Trophoblast cell (in vitro differentiated cells and primary cell): ENCODE data around the gene TEX44.
"Not testable (repeated sequence)": the region's sequence is repeated elsewhere in the genome, so short reads cannot be mapped to it uniquely, and the experiment has no call there.

ENCODE experiments used
- DNase-seq, 2 donors: peaks; one replicate each; pipeline ENCODE4 v3.0.0-alpha.2; 2016
- H2AFZ ChIP-seq: 2 replicates; pipeline ENCODE4 v1.6.1; 2013; ENCODE audit warnings: low read length, moderate library complexity, mild to moderate bottlenecking; ENCODE audit not compliant: insufficient read depth, poor library complexity
- H2AK5ac ChIP-seq: 2 replicates; pipeline ENCODE4 v1.6.1; 2013; ENCODE audit warnings: mild to moderate bottlenecking, low read length
- H2BK120ac ChIP-seq: 2 replicates; pipeline ENCODE4 v1.6.1; 2013; ENCODE audit warnings: low read length, mild to moderate bottlenecking, moderate library complexity; ENCODE audit not compliant: insufficient read depth, poor library complexity
- H2BK12ac ChIP-seq: 2 replicates; pipeline ENCODE4 v1.6.1; 2013; ENCODE audit warnings: mild to moderate bottlenecking, low read length, moderate library complexity
- H2BK5ac ChIP-seq: 2 replicates; pipeline ENCODE4 v1.6.1; 2013; ENCODE audit warnings: low read length, low read depth, moderate library complexity, mild to moderate bottlenecking; ENCODE audit not compliant: poor library complexity
- H3K14ac ChIP-seq: 2 replicates; pipeline ENCODE4 v1.6.1; 2013; ENCODE audit warnings: mild to moderate bottlenecking, low read length
- H3K18ac ChIP-seq: 2 replicates; pipeline ENCODE4 v1.6.1; 2013; ENCODE audit warnings: mild to moderate bottlenecking, low read length
- H3K23ac ChIP-seq: 2 replicates; pipeline ENCODE4 v1.6.1; 2013; ENCODE audit warnings: low read length
- H3K27ac ChIP-seq: 2 replicates; pipeline ENCODE4 v1.5.1; 2013; ENCODE audit warnings: low read depth, mild to moderate bottlenecking, inconsistent platforms, low read length, moderate library complexity
- H3K27me3 ChIP-seq: 2 replicates; pipeline ENCODE4 v1.6.1; 2013; ENCODE audit warnings: inconsistent platforms, mild to moderate bottlenecking, low read length, moderate library complexity; ENCODE audit not compliant: insufficient read depth
- H3K36me3 ChIP-seq, 2 experiments: 1 replicate in 1 of 2; 2 replicates in 1 of 2; pipeline ENCODE4 v1.6.1; 2013; ENCODE audit warnings: low read length in 2 of 2, mild to moderate bottlenecking in 2 of 2, moderate library complexity in 1 of 2; ENCODE audit not compliant: insufficient read depth in 2 of 2, control insufficient read depth in 1 of 2
- H3K4ac ChIP-seq: 2 replicates; pipeline ENCODE4 v1.6.1; 2013; ENCODE audit warnings: low read depth, mild to moderate bottlenecking, low read length, moderate library complexity
- H3K4me1 ChIP-seq, 2 experiments: 1 replicate in 1 of 2; 2 replicates in 1 of 2; pipeline ENCODE4 v1.6.1; 2013; ENCODE audit warnings: low read length in 2 of 2, mild to moderate bottlenecking in 2 of 2, moderate library complexity in 1 of 2; ENCODE audit not compliant: insufficient read depth in 2 of 2, control insufficient read depth in 1 of 2
- H3K4me2 ChIP-seq: 2 replicates; pipeline ENCODE4 v1.6.1; 2013; ENCODE audit warnings: inconsistent platforms, mild to moderate bottlenecking, low read length, moderate library complexity
- H3K4me3 ChIP-seq: 2 replicates; pipeline ENCODE4 v1.5.1; 2013; ENCODE audit warnings: mild to moderate bottlenecking, low read depth, low read length, inconsistent platforms
- H3K79me1 ChIP-seq: one replicate; pipeline ENCODE4 v1.6.1; 2013; ENCODE audit warnings: low read length
- H3K79me2 ChIP-seq: 2 replicates; pipeline ENCODE4 v1.6.1; 2013; ENCODE audit warnings: low read length, mild to moderate bottlenecking; ENCODE audit not compliant: control insufficient read depth, insufficient read depth, poor library complexity
- H3K9ac ChIP-seq: 2 replicates; pipeline ENCODE4 v1.6.1; 2013; ENCODE audit warnings: mild to moderate bottlenecking, low read length
- H3K9me3 ChIP-seq: 2 replicates; pipeline ENCODE4 v1.6.1; 2013; ENCODE audit warnings: low read depth, mild to moderate bottlenecking, control low read depth, inconsistent platforms, low read length; ENCODE audit not compliant: insufficient read depth
- H4K12ac ChIP-seq: 2 replicates; pipeline ENCODE4 v1.6.1; 2013; ENCODE audit warnings: low read depth, mild to moderate bottlenecking, low read length, moderate library complexity
- H4K8ac ChIP-seq: 2 replicates; pipeline ENCODE4 v1.6.1; 2013; ENCODE audit warnings: low read depth, mild to moderate bottlenecking, low read length, moderate library complexity
- H4K91ac ChIP-seq: one replicate; pipeline ENCODE4 v1.6.1; 2013; ENCODE audit warnings: low read depth, mild to moderate bottlenecking, low read length, moderate library complexity
- WGBS: extraction: QIAGEN DNeasy Blood & Tissue Kit; methylation state at CpG from one replicate; pipeline ENCODE4 v1.1.7; 2013; ENCODE audit warnings: missing lambda C conversion rate; ENCODE audit not compliant: insufficient read length, insufficient coverage; ENCODE audit errors: extremely low coverage; 5-methylcytosine and 5-hydroxymethylcytosine counted together

TEX44 gene

DNA sequence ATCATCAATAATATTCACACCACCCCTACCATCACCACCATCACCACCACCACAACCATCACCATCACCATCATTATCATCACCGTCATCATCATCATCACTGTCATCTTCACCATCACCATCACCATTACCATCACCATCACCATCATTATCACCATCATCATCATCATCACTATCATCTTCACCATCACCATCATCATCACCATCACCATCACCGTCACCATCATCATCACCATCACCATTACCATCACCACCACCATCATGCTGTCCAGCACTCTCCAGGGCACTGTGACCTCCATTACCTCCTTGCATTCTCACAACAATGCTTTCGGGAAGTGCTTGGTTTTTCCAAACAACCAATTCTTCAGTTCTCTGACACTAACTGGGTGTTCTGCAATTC is 13.1 kb upstream of the TEX44 start:
- no peak overlapping the region for H4K91ac ChIP-seq
- WGBS: 100% methylated on average over 1 of the region's 3 CpGs
- no peaks in the 10 kb centered on the region for H3K79me2 ChIP-seq

DNA sequence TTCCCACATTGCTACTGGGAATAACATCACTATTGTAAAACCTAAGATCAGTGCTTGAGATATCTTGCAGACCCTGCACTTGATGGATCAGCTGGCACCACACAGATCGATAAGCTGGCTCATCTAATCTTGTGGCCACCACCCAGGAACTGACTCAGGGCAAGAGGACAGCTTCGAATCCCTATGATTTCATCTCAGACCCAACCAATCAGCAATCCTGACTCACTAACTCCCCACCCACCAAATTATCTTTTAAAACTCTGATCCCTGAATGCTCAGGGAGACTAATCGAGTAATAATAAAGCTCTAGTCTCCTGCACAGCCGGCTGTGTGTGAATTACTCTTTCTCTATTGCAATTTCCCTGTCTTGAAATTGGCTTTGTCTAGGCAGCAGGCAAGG is 11.3 kb upstream of the TEX44 start:
- Histone ChIP-seq H2BK120ac (no peak overlapping the region), H3K14ac (no peak overlapping the region), H3K27ac (no peak overlapping the region), H3K18ac (no peak overlapping the region), H2AFZ (no peak overlapping the region), H3K4ac (no peak overlapping the region), H2BK12ac (no peak overlapping the region), H3K79me1 (peaks cover 6% of the 10 kb centered on the region), H3K36me3 (no peaks in the 10 kb centered on the region), H4K8ac (no peak overlapping the region), H3K4me2 (no peak overlapping the region), H2AK5ac (no peak overlapping the region), H3K23ac (no peak overlapping the region), H4K12ac (no peak overlapping the region), H4K91ac (no peak overlapping the region), H3K9me3 (no peaks in the 10 kb centered on the region), H3K4me3 (no peak overlapping the region), H3K4me1 (peaks cover 3 to 6% of the 10 kb centered on the region in 2 experiments), H3K27me3 (no peaks in the 10 kb centered on the region), H3K9ac (no peak overlapping the region), H2BK5ac (no peak overlapping the region), H3K79me2 (no peaks in the 10 kb centered on the region)
- no CpG with 5 or more reads among the region's 4 CpGs for WGBS
- DNase-seq: no peak

More for the DNA sequence above, 13.1 kb upstream of the TEX44 start:
- Histone ChIP-seq H3K18ac (no peak overlapping the region), H3K27me3 (no peaks in the 10 kb centered on the region), H3K79me1 (peaks cover 10% of the 10 kb centered on the region), H3K4ac (no peak overlapping the region), H2BK120ac (no peak overlapping the region), H4K8ac (no peak overlapping the region), H3K36me3 (no peaks in the 10 kb centered on the region), H2BK12ac (no peak overlapping the region), H3K27ac (no peak overlapping the region), H3K9me3 (no peaks in the 10 kb centered on the region), H3K23ac (peak overlapping the region; percentile 42), H3K4me1 (peaks cover 5 to 8% of the 10 kb centered on the region in 2 experiments), H4K12ac (no peak overlapping the region), H3K4me2 (no peak overlapping the region), H3K9ac (peak overlapping the region; percentile 54), H2BK5ac (no peak overlapping the region), H3K4me3 (peak overlapping the region; percentile 48), H3K14ac (no peak overlapping the region), H2AFZ (no peak overlapping the region), H2AK5ac (no peak overlapping the region)
- DNase-seq: no peak

- Histone ChIP-seq H3K9me3 (no peaks in the 10 kb centered on the region), H3K23ac (no peak overlapping the region)
- no CpG with 5 or more reads among the region's 11 CpGs for WGBS
Measured at GRCh38 chr2:231583982-231584381, 8.7 kb upstream of the TEX44 start.

GRCh38 chr2:231587744-231588143 is 4.9 kb upstream of the TEX44 start:
- H4K8ac ChIP-seq, H4K91ac ChIP-seq, H3K79me2 ChIP-seq, H3K4ac ChIP-seq, H3K27me3 ChIP-seq, H3K4me3 ChIP-seq, H4K12ac ChIP-seq, H3K4me1 ChIP-seq, H3K79me1 ChIP-seq, H3K4me2 ChIP-seq, H3K18ac ChIP-seq, H2BK12ac ChIP-seq, H3K36me3 ChIP-seq, H2BK5ac ChIP-seq, H3K9ac ChIP-seq, H2AK5ac ChIP-seq, H3K14ac ChIP-seq, H2AFZ ChIP-seq, H2BK120ac ChIP-seq, DNase-seq, H3K9me3 ChIP-seq, H3K27ac ChIP-seq, H3K23ac ChIP-seq: not testable (repeated sequence)
- WGBS: no CpG with 5 or more reads among the region's 1 CpG

More at GRCh38 chr2:231583982-231584381, 8.7 kb upstream of the TEX44 start:
- Histone ChIP-seq H2AFZ (no peak overlapping the region), H4K91ac (no peak overlapping the region), H3K79me2 (no peaks in the 10 kb centered on the region), H3K79me1 (no peaks in the 10 kb centered on the region), H3K18ac (no peak overlapping the region), H2BK12ac (no peak overlapping the region), H3K4ac (no peak overlapping the region), H3K27ac (no peak overlapping the region), H2AK5ac (no peak overlapping the region), H4K12ac (no peak overlapping the region), H3K36me3 (no peaks in the 10 kb centered on the region), H3K27me3 (no peaks in the 10 kb centered on the region), H3K9ac (no peak overlapping the region), H3K14ac (no peak overlapping the region), H2BK5ac (no peak overlapping the region), H3K4me1 (no peaks in the 10 kb centered on the region), H2BK120ac (no peak overlapping the region), H4K8ac (no peak overlapping the region), H3K4me2 (no peak overlapping the region), H3K4me3 (no peak overlapping the region)
- DNase-seq: no peak
